WTC11 (cell line): ENCODE results near the gene TMEM119. TPM values are rescaled to one million over a fixed set of nuclear protein-coding genes. Genes with fewer than 3 reads are reported as not detected.

ENCODE experiments used
- ATAC-seq: fragments of 200-7000 bp; cut with Tn5 transposase; 2 replicates; pipeline ENCODE4 v1.10.0; 2021; ENCODE audit warnings: mild to moderate bottlenecking, moderate library complexity
- CTCF ChIA-PET: fragments of 300-600 bp; sonication (Branson Sonifier 250); formaldehyde crosslinking; loops from one replicate; lab custom pipeline; 2021; ENCODE audit warnings: antibody characterized with exemption; lab: Charles Lee
- POLR2A ChIA-PET: fragments of 350-600 bp; sonication (Branson Sonifier 250); formaldehyde crosslinking; loops from one replicate; lab custom pipeline; 2021; ENCODE audit warnings: antibody characterized with exemption; lab: Charles Lee
- DNase-seq: peaks from one replicate; pipeline ENCODE4 v3.0.0; 2021; ENCODE audit warnings: low spot score
- H3K27ac Mint-ChIP-seq: 2 replicates; pipeline ENCODE4 v1.8.0; 2021; ENCODE audit warnings: mixed read lengths
- H3K27me3 Mint-ChIP-seq: 2 replicates; pipeline ENCODE4 v1.8.0; 2021; ENCODE audit warnings: low read depth, mild to moderate bottlenecking, moderate library complexity, mixed read lengths
- H3K36me3 Mint-ChIP-seq: 2 replicates; pipeline ENCODE4 v1.8.0; 2021; ENCODE audit warnings: mixed read lengths
- H3K4me1 Mint-ChIP-seq: 2 replicates; pipeline ENCODE4 v1.8.0; 2022; ENCODE audit warnings: mixed read lengths
- H3K4me3 Mint-ChIP-seq: 2 replicates; pipeline ENCODE4 v1.8.0; 2021; ENCODE audit warnings: mild to moderate bottlenecking, moderate library complexity, mixed read lengths
- H3K9me3 Mint-ChIP-seq: 2 replicates; pipeline ENCODE4 v1.8.0; 2021; ENCODE audit warnings: mixed read lengths
- ATF3 ChIP-seq: sonication (generic); formaldehyde crosslinking; conservative IDR thresholded peaks from 2 replicates; pipeline ENCODE4 v1.8.1; 2022; ENCODE audit warnings: mild to moderate bottlenecking, missing genetic modification reagents
- ESRRA ChIP-seq: sonication (generic); formaldehyde crosslinking; IDR thresholded peaks from 2 replicates; pipeline ENCODE4 v1.8.1; 2022; ENCODE audit warnings: mild to moderate bottlenecking, missing genetic modification reagents, borderline replicate concordance
- FOXJ3 ChIP-seq: sonication (generic); formaldehyde crosslinking; IDR thresholded peaks from 2 replicates; pipeline ENCODE4 v1.9.0; 2021; ENCODE audit warnings: missing genetic modification reagents, mild to moderate bottlenecking, borderline replicate concordance
- GTF2I ChIP-seq: fragments of 250-450 bp; sonication (Bioruptor Pico); conservative IDR thresholded peaks from 2 replicates; pipeline ENCODE4 v1.4.0; 2021; ENCODE audit warnings: mild to moderate bottlenecking
- JAZF1 ChIP-seq: fragments of 250-450 bp; sonication (Bioruptor Pico); IDR thresholded peaks from 2 replicates; pipeline ENCODE4 v1.9.0; 2021; ENCODE audit warnings: moderate library complexity, mild to moderate bottlenecking, inconsistent platforms
- NFATC4 ChIP-seq: fragments of 250-450 bp; sonication (Bioruptor Pico); IDR thresholded peaks from 2 replicates; pipeline ENCODE4 v1.9.0; 2021; ENCODE audit warnings: mild to moderate bottlenecking
- NR1H2 ChIP-seq: sonication (generic); formaldehyde crosslinking; IDR thresholded peaks from 2 replicates; pipeline ENCODE4 v1.9.0; 2021; ENCODE audit warnings: mild to moderate bottlenecking, moderate library complexity, missing genetic modification reagents
- PRDM15 ChIP-seq: sonication (generic); formaldehyde crosslinking; IDR thresholded peaks from 2 replicates; pipeline ENCODE4 v1.8.0; 2022; ENCODE audit warnings: missing genetic modification reagents
- ZBTB21 ChIP-seq: sonication (generic); formaldehyde crosslinking; IDR thresholded peaks from 2 replicates; pipeline ENCODE4 v1.8.1; 2023; ENCODE audit warnings: mild to moderate bottlenecking, missing genetic modification reagents, borderline replicate concordance
- ZNF138 ChIP-seq: sonication (generic); formaldehyde crosslinking; conservative IDR thresholded peaks from 2 replicates; pipeline ENCODE4 v1.8.1; 2022; ENCODE audit warnings: mild to moderate bottlenecking, moderate library complexity, missing genetic modification reagents
- ZNF416 ChIP-seq: fragments of 250-450 bp; sonication (Bioruptor Pico); IDR thresholded peaks from 2 replicates; pipeline ENCODE4 v1.9.0; 2021; ENCODE audit warnings: mild to moderate bottlenecking, inconsistent platforms
- ZNF512 ChIP-seq: sonication (generic); formaldehyde crosslinking; IDR thresholded peaks from 2 replicates; pipeline ENCODE4 v1.8.1; 2022; ENCODE audit warnings: missing genetic modification reagents, borderline replicate concordance
- ZNF671 ChIP-seq: fragments of 250-450 bp; sonication (Bioruptor Pico); IDR thresholded peaks from 2 replicates; pipeline ENCODE4 v1.8.0; 2021; ENCODE audit warnings: mild to moderate bottlenecking
- total RNA-seq: library from RNA; stranded (reverse); gene quantifications from 3 replicates; pipeline ENCODE4 v1.2.3, GENCODE V29; 2021
- TF ChIP-seq, protein P1 (sequence below): sonication (generic); formaldehyde crosslinking; IDR thresholded peaks from 2 replicates; pipeline ENCODE4 v1.8.1; 2023; ENCODE audit warnings: mild to moderate bottlenecking, missing genetic modification reagents, borderline replicate concordance
- TF ChIP-seq, protein P2 (sequence below): sonication (generic); formaldehyde crosslinking; IDR thresholded peaks from 2 replicates; pipeline ENCODE4 v1.8.1; 2023; ENCODE audit warnings: mild to moderate bottlenecking, missing genetic modification reagents, moderate library complexity

TMEM119 gene
- total RNA-seq, 1 experiment from 2014 or later = 0.20 TPM

GRCh38 chr12:108610336-108610815 is 12.5 kb upstream of the TMEM119 start (continued):
- TF ChIP-seq, protein P1, sequence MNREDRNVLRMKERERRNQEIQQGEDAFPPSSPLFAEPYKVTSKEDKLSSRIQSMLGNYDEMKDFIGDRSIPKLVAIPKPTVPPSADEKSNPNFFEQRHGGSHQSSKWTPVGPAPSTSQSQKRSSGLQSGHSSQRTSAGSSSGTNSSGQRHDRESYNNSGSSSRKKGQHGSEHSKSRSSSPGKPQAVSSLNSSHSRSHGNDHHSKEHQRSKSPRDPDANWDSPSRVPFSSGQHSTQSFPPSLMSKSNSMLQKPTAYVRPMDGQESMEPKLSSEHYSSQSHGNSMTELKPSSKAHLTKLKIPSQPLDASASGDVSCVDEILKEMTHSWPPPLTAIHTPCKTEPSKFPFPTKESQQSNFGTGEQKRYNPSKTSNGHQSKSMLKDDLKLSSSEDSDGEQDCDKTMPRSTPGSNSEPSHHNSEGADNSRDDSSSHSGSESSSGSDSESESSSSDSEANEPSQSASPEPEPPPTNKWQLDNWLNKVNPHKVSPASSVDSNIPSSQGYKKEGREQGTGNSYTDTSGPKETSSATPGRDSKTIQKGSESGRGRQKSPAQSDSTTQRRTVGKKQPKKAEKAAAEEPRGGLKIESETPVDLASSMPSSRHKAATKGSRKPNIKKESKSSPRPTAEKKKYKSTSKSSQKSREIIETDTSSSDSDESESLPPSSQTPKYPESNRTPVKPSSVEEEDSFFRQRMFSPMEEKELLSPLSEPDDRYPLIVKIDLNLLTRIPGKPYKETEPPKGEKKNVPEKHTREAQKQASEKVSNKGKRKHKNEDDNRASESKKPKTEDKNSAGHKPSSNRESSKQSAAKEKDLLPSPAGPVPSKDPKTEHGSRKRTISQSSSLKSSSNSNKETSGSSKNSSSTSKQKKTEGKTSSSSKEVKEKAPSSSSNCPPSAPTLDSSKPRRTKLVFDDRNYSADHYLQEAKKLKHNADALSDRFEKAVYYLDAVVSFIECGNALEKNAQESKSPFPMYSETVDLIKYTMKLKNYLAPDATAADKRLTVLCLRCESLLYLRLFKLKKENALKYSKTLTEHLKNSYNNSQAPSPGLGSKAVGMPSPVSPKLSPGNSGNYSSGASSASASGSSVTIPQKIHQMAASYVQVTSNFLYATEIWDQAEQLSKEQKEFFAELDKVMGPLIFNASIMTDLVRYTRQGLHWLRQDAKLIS (CRISPR knock-in tag) = no peak

GRCh38 chr12:108609537-108610335 is 11.9 kb upstream of the TMEM119 start:
- DNase-seq = no peak
- peaks cover 2% of the 10 kb centered on the region; the same call in 1 of the 2 replicates for H3K27me3 Mint-ChIP-seq
- H3K9me3 Mint-ChIP-seq = no peaks in the 10 kb centered on the region
- no peak for ATAC-seq
- H3K36me3 Mint-ChIP-seq = no peaks in the 10 kb centered on the region
- no peak for TF ChIP-seq ZNF138 (CRISPR knock-in tag)
- no peak for TF ChIP-seq ZNF671 (CRISPR knock-in tag)
- peak; percentile 76; the same call in 1 of the 2 replicates for TF ChIP-seq ESRRA (CRISPR knock-in tag)
- TF ChIP-seq PRDM15 (CRISPR knock-in tag) = peak; percentile 82
- TF ChIP-seq, protein P2, sequence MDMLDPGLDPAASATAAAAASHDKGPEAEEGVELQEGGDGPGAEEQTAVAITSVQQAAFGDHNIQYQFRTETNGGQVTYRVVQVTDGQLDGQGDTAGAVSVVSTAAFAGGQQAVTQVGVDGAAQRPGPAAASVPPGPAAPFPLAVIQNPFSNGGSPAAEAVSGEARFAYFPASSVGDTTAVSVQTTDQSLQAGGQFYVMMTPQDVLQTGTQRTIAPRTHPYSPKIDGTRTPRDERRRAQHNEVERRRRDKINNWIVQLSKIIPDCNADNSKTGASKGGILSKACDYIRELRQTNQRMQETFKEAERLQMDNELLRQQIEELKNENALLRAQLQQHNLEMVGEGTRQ (CRISPR knock-in tag) = no peak
- TF ChIP-seq NFATC4 (CRISPR knock-in tag) = no peak
- TF ChIP-seq ZBTB21 (CRISPR knock-in tag) = no peak
- no peak for TF ChIP-seq GTF2I (CRISPR knock-in tag)
- no peak for TF ChIP-seq FOXJ3 (CRISPR knock-in tag)
- no peak for TF ChIP-seq ZNF416 (CRISPR knock-in tag)
- no peak for TF ChIP-seq JAZF1 (CRISPR knock-in tag)
- TF ChIP-seq NR1H2 = no peak
- no peak for TF ChIP-seq ATF3 (CRISPR knock-in tag)
- no peak for TF ChIP-seq ZNF512 (CRISPR knock-in tag)
- ChIA-PET POLR2A (interaction anchor here (1.1 kb wide), 1 partner anchor 47 kb away, joined by 3 read pairs; the partner anchor contains the start of gene ISCU), CTCF (interaction anchor here (0.6 to 2.5 kb wide), 2 partner anchors 9 to 57 kb away, joined by 3 to 7 read pairs; no protein-coding TSS in a partner anchor)
- H3K4me3 Mint-ChIP-seq = no peak overlapping the region
- H3K27ac Mint-ChIP-seq = no peak overlapping the region
- peaks cover 15% of the 10 kb centered on the region for H3K4me1 Mint-ChIP-seq
